HEK293 (cell line): Measurements from ENCODE around the gene GRK5.

Source experiments
- FEZF1 ChIP-seq: fragments of 450-650 bp; formaldehyde crosslinking; IDR thresholded peaks from 2 replicates; pipeline ENCODE4 v1.5.1; 2016; ENCODE audit warnings: missing biosample characterization, missing genetic modification characterization
- GLIS2 ChIP-seq: fragments of 450-650 bp; formaldehyde crosslinking; IDR thresholded peaks from 2 replicates; pipeline ENCODE4 v1.5.1; 2016; ENCODE audit warnings: missing biosample characterization, missing genetic modification characterization
- KLF10 ChIP-seq: fragments of 450-650 bp; IDR thresholded peaks from 2 replicates; pipeline ENCODE4 v1.5.1; 2018; ENCODE audit warnings: missing biosample characterization, mild to moderate bottlenecking, missing genetic modification characterization
- KLF16 ChIP-seq: fragments of 450-650 bp; formaldehyde crosslinking; IDR thresholded peaks from 2 replicates; pipeline ENCODE4 v1.5.1; 2017; ENCODE audit warnings: missing biosample characterization, missing genetic modification characterization
- KLF9 ChIP-seq: fragments of 450-650 bp; formaldehyde crosslinking; IDR thresholded peaks from 2 replicates; pipeline ENCODE4 v1.5.1; 2016; ENCODE audit warnings: missing biosample characterization, missing genetic modification characterization, low read depth
- OSR2 ChIP-seq: fragments of 450-650 bp; formaldehyde crosslinking; IDR thresholded peaks from 2 replicates; pipeline ENCODE4 v1.5.1; 2016; ENCODE audit warnings: missing biosample characterization, missing genetic modification characterization
- PATZ1 ChIP-seq: fragments of 450-650 bp; formaldehyde crosslinking; IDR thresholded peaks from 2 replicates; pipeline ENCODE4 v1.5.1; 2016; ENCODE audit warnings: missing biosample characterization, missing genetic modification characterization
- PRDM1 ChIP-seq: fragments of 450-650 bp; formaldehyde crosslinking; IDR thresholded peaks from 2 replicates; pipeline ENCODE4; 2016; ENCODE audit warnings: missing biosample characterization, missing genetic modification characterization
- PRDM6 ChIP-seq: fragments of 450-650 bp; formaldehyde crosslinking; IDR thresholded peaks from 2 replicates; pipeline ENCODE4 v1.5.1; 2017; ENCODE audit warnings: missing biosample characterization, missing genetic modification characterization
- RBAK ChIP-seq: fragments of 450-650 bp; formaldehyde crosslinking; IDR thresholded peaks from 2 replicates; pipeline ENCODE4 v1.5.1; 2016; ENCODE audit warnings: missing biosample characterization, missing genetic modification characterization
- SETDB1 ChIP-seq: IDR thresholded peaks from one replicate; pipeline ENCODE4 v1.6.1; 2017; ENCODE audit warnings: mild to moderate bottlenecking, low read length, moderate library complexity, mixed read lengths; ENCODE audit not compliant: insufficient read length
- TSHZ1 ChIP-seq: fragments of 450-650 bp; formaldehyde crosslinking; IDR thresholded peaks from 2 replicates; pipeline ENCODE4 v1.5.1; 2016; ENCODE audit warnings: missing biosample characterization, missing genetic modification characterization, borderline replicate concordance
- ZBTB6 ChIP-seq: fragments of 450-650 bp; formaldehyde crosslinking; IDR thresholded peaks from 2 replicates; pipeline ENCODE4 v1.5.1; 2017; ENCODE audit warnings: missing biosample characterization, missing genetic modification characterization
- ZFP3 ChIP-seq: fragments of 450-650 bp; formaldehyde crosslinking; IDR thresholded peaks from 2 replicates; pipeline ENCODE4 v1.5.1; 2016; ENCODE audit warnings: low read depth, missing biosample characterization, missing genetic modification characterization
- ZNF148 ChIP-seq: fragments of 450-650 bp; formaldehyde crosslinking; IDR thresholded peaks from 2 replicates; pipeline ENCODE4 v1.5.0; 2017; ENCODE audit warnings: missing biosample characterization, missing genetic modification characterization, borderline replicate concordance
- ZNF157 ChIP-seq: fragments of 450-650 bp; formaldehyde crosslinking; IDR thresholded peaks from 2 replicates; pipeline ENCODE4 v1.5.1; 2016; ENCODE audit warnings: missing biosample characterization, missing genetic modification characterization
- ZNF175 ChIP-seq: fragments of 450-650 bp; formaldehyde crosslinking; IDR thresholded peaks from 2 replicates; pipeline ENCODE4 v1.5.1; 2016; ENCODE audit warnings: missing biosample characterization, missing genetic modification characterization
- ZNF366 ChIP-seq: fragments of 450-650 bp; formaldehyde crosslinking; conservative IDR thresholded peaks from 2 replicates; pipeline ENCODE4 v1.5.1; 2016; ENCODE audit warnings: missing biosample characterization, missing genetic modification characterization
- ZNF473 ChIP-seq: fragments of 450-650 bp; formaldehyde crosslinking; IDR thresholded peaks from 2 replicates; pipeline ENCODE4 v1.5.1; 2017; ENCODE audit warnings: missing biosample characterization, missing genetic modification characterization
- ZNF501 ChIP-seq: fragments of 450-650 bp; formaldehyde crosslinking; IDR thresholded peaks from 2 replicates; pipeline ENCODE4 v1.5.1; 2016; ENCODE audit warnings: missing biosample characterization, missing genetic modification characterization
- ZNF510 ChIP-seq: fragments of 450-650 bp; formaldehyde crosslinking; IDR thresholded peaks from 2 replicates; pipeline ENCODE4 v1.5.1; 2018; ENCODE audit warnings: mild to moderate bottlenecking, missing genetic modification characterization, missing biosample characterization; ENCODE audit not compliant: insufficient replicate concordance
- ZNF549 ChIP-seq: fragments of 450-650 bp; IDR thresholded peaks from 2 replicates; pipeline ENCODE4 v1.5.1; 2018; ENCODE audit warnings: missing biosample characterization, missing genetic modification characterization, mild to moderate bottlenecking, inconsistent platforms, moderate library complexity
- ZNF571 ChIP-seq: fragments of 450-650 bp; formaldehyde crosslinking; IDR thresholded peaks from 2 replicates; pipeline ENCODE4 v1.5.0; 2017; ENCODE audit warnings: missing biosample characterization, missing genetic modification characterization
- ZNF580 ChIP-seq: fragments of 450-650 bp; formaldehyde crosslinking; IDR thresholded peaks from 2 replicates; pipeline ENCODE4 v1.5.1; 2016; ENCODE audit warnings: missing biosample characterization, missing genetic modification characterization
- ZNF600 ChIP-seq: fragments of 450-650 bp; formaldehyde crosslinking; IDR thresholded peaks from 2 replicates; pipeline ENCODE4 v1.5.1; 2016; ENCODE audit warnings: missing biosample characterization, missing genetic modification characterization
- ZNF692 ChIP-seq: fragments of 450-650 bp; formaldehyde crosslinking; IDR thresholded peaks from 2 replicates; pipeline ENCODE4 v1.5.1; 2016; ENCODE audit warnings: missing biosample characterization, missing genetic modification characterization
- ZNF843 ChIP-seq: fragments of 450-650 bp; formaldehyde crosslinking; IDR thresholded peaks from 2 replicates; pipeline ENCODE4 v1.5.1; 2016; ENCODE audit warnings: missing biosample characterization, missing genetic modification characterization

The GRK5 gene

GRCh38 chr10:119178372-119179119 is 28.8 kb upstream of the GRK5 start, which contains the start of gene PRDX3 (continued):
- TF ChIP-seq ZNF692 (tag by site-specific recombination) (peak; percentile 72; the same call in 1 of the 2 replicates), KLF9 (tag by site-specific recombination) (peak; percentile 90), ZNF366 (peak; percentile 41; the same call in 1 of the 2 replicates), ZFP3 (tag by site-specific recombination) (no peak), RBAK (tag by site-specific recombination) (no peak), OSR2 (tag by site-specific recombination) (no peak), ZNF843 (tag by site-specific recombination) (peak; percentile 46), ZNF600 (tag by site-specific recombination) (peak; percentile 75), GLIS2 (tag by site-specific recombination) (peak; percentile 92), PRDM6 (tag by site-specific recombination) (peak; percentile 56; the same call in 1 of the 2 replicates), KLF10 (tag by site-specific recombination) (0 out of 2 replicates have a peak, but pooled peaks have one; percentile 62), ZNF580 (tag by site-specific recombination) (no peak; the same call in 1 of the 2 replicates), ZNF148 (tag by site-specific recombination) (no peak), PATZ1 (tag by site-specific recombination) (peak; percentile 93), ZBTB6 (tag by site-specific recombination) (no peak), TSHZ1 (tag by site-specific recombination) (no peak), FEZF1 (no peak), SETDB1 (no peak), KLF16 (tag by site-specific recombination) (peak; percentile 87; the same call in 1 of the 2 replicates), PRDM1 (tag by site-specific recombination) (0 out of 2 replicates have a peak, but pooled peaks have one; percentile 10), ZNF510 (tag by site-specific recombination) (no peak), ZNF473 (no peak), ZNF175 (tag by site-specific recombination) (no peak), ZNF157 (tag by site-specific recombination) (no peak), ZNF549 (tag by site-specific recombination) (no peak), ZNF501 (peak; percentile 79), ZNF571 (no peak)
